SK-N-SH (cell line): ENCODE data around the gene HSF5.

Experiments used
- CTCF ChIP-seq: fragments of 200-600 bp; sonication (generic); IDR thresholded peaks from 2 replicates; pipeline ENCODE4 v1.6.1; 2017; ENCODE audit warnings: antibody characterized with exemption, mild to moderate bottlenecking, moderate library complexity
- EZH2phosphoT487 ChIP-seq: fragments of 200-600 bp; sonication (generic); IDR thresholded peaks from 2 replicates; pipeline ENCODE4 v1.6.1; 2017; ENCODE audit warnings: low read depth, mixed run types, mild to moderate bottlenecking, antibody characterized with exemption, moderate library complexity, borderline replicate concordance
- FOXM1 ChIP-seq: IDR thresholded peaks from 2 replicates; pipeline ENCODE4 v1.4.0; 2012; ENCODE audit warnings: low read depth, mild to moderate bottlenecking
- NFIC ChIP-seq: IDR thresholded peaks from 2 replicates; pipeline ENCODE4 v1.4.0; 2012; ENCODE audit warnings: borderline replicate concordance
- RAD21 ChIP-seq: IDR thresholded peaks from 2 replicates; pipeline ENCODE4 v1.6.1; 2012; ENCODE audit warnings: mild to moderate bottlenecking, low read length

GRCh38 chr17:58491510-58492045, 3.4 kb upstream of the HSF5 start:
- TF ChIP-seq EZH2phosphoT487 (no peak), CTCF (no peak), FOXM1 (no peak), NFIC (no peak), RAD21 (no peak)
